Stomach (tissue), 4 donors: ENCODE measurements around the gene MEIKIN.

ENCODE experiments used
- CTCF ChIP-seq, 7 experiments: fragments of 450-650 bp in 4 of 7; fragments of 200-600 bp in 3 of 7; sonication (generic) in 3 of 7; IDR thresholded peaks; one replicate each; pipeline ENCODE4 v1.5.1; 2016 to 2019; ENCODE audit warnings: antibody characterized with exemption in 7 of 7, control low read depth in 2 of 7, mild to moderate bottlenecking in 1 of 7
- EP300 ChIP-seq: sonication (generic); formaldehyde crosslinking; IDR thresholded peaks from one replicate; pipeline ENCODE4 v1.6.1; 2017; ENCODE audit warnings: antibody characterized with exemption
- POLR2A ChIP-seq, 4 donors: fragments of 450-650 bp; IDR thresholded peaks; one replicate each; pipeline ENCODE4 v1.6.1; 2016; ENCODE audit warnings: antibody characterized with exemption in 4 of 4, control low read depth in 2 of 4, mild to moderate bottlenecking in 1 of 4, moderate library complexity in 1 of 4
- POLR2AphosphoS5 ChIP-seq, 3 donors: sonication (generic); formaldehyde crosslinking; IDR thresholded peaks; one replicate each; pipeline ENCODE4 v1.6.1; 2016; ENCODE audit warnings: antibody characterized with exemption in 3 of 3

- TF ChIP-seq CTCF (IDR thresholded peaks at IDR 0.05) (no peak), POLR2A (IDR thresholded peaks at IDR 0.05) (no peak), POLR2AphosphoS5 (IDR thresholded peaks at IDR 0.05) (no peak), EP300 (no peak)
Observed at GRCh38 chr5:131979816-131980215, 34.4 kb upstream of the MEIKIN start.
